Peyer's patch (tissue), 4 donors: Measurements from ENCODE around the gene OGFOD1. TPM values are rescaled to one million over a fixed set of nuclear protein-coding genes. Genes with fewer than 3 reads are reported as not detected.

ENCODE experiments used
- DNase-seq, 3 donors: peaks; one replicate each; pipeline ENCODE4 v3.0.0-alpha.2; 2017 to 2019
- H3K27ac ChIP-seq, 4 donors: fragments of 200-600 bp; sonication (generic); one replicate each; pipeline ENCODE4 v1.5.1; 2016 to 2019
- H3K27me3 ChIP-seq, 2 donors: fragments of 200-600 bp; sonication (generic); one replicate each; pipeline ENCODE4 v1.5.1; 2019
- H3K36me3 ChIP-seq, 3 donors: fragments of 200-600 bp; sonication (generic); one replicate each; pipeline ENCODE4 v1.5.1; 2016 to 2019
- H3K4me1 ChIP-seq, 4 donors: fragments of 200-600 bp; sonication (generic); one replicate each; pipeline ENCODE4 v1.5.1; 2016 to 2019
- H3K4me3 ChIP-seq, 4 donors: fragments of 200-600 bp; sonication (generic); 1 replicate in 3 of 4; 2 replicates in 1 of 4; pipeline ENCODE4 v1.5.1; 2016 to 2019; ENCODE audit warnings: mild to moderate bottlenecking in 1 of 4
- H3K9me3 ChIP-seq, 4 donors: fragments of 200-600 bp; sonication (generic); one replicate each; pipeline ENCODE4 v1.5.1; 2016 to 2019; ENCODE audit warnings: mild to moderate bottlenecking in 1 of 4
- POLR2A ChIP-seq, 2 donors: fragments of 450-650 bp; IDR thresholded peaks; one replicate each; pipeline ENCODE4 v1.5.1; 2017; ENCODE audit warnings: antibody characterized with exemption in 2 of 2, mild to moderate bottlenecking in 2 of 2, moderate library complexity in 2 of 2
- total RNA-seq, 4 donors: library from RNA; depleted of rRNA; stranded (reverse); fragments of >200 nt; gene quantifications; one replicate each; pipeline ENCODE4 v1.1.0, GENCODE V29; 2016
- TF ChIP-seq, protein P1 (sequence below), 6 experiments: fragments of 450-650 bp in 4 of 6; fragments of 200-600 bp in 2 of 6; sonication (generic) in 1 of 6; IDR thresholded peaks; one replicate each; pipeline ENCODE4 v1.5.1; 2017 to 2019; ENCODE audit warnings: antibody characterized with exemption in 6 of 6, mild to moderate bottlenecking in 3 of 6, moderate library complexity in 1 of 6

Gene OGFOD1
- total RNA-seq, 4 donors from 2014 or later, result 11.0 to 47.9 (median 18.0) TPM

- H3K4me3 ChIP-seq, result peak overlapping the region; percentile 63 to 87 (median 78)
- no peak for TF ChIP-seq POLR2A (IDR thresholded peaks at IDR 0.05)
Observed at GRCh38 chr16:56451753-56452689, 667 bp downstream of the OGFOD1 start.

DNA sequence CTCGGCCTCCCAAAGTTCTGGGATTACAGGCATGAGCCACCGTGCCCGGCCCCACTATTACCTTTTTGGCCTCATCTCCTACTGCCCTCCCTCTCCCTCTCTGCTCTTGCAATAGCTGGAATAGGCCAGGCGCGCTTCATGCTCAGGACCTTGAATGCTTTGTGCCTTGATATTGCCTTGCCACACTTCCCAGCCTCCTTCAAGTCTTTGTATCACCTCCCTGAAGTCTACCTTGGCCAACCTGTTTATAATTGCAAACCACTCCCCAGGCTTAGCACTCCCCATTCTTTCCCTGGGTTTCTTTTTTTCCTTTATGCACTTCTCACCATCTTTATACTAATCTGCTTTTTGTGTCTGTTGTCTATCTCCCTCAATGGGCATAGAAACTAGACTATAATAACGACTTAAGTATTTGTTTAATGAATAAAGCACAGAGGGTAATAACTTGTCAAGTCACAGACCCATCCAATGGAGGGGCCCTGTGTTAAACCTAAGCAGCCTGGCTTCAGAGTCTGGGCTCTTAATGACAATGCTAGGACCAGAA, 6.6 kb downstream of the OGFOD1 start:
- no peak overlapping the region for H3K27ac ChIP-seq
- TF ChIP-seq, protein P1, sequence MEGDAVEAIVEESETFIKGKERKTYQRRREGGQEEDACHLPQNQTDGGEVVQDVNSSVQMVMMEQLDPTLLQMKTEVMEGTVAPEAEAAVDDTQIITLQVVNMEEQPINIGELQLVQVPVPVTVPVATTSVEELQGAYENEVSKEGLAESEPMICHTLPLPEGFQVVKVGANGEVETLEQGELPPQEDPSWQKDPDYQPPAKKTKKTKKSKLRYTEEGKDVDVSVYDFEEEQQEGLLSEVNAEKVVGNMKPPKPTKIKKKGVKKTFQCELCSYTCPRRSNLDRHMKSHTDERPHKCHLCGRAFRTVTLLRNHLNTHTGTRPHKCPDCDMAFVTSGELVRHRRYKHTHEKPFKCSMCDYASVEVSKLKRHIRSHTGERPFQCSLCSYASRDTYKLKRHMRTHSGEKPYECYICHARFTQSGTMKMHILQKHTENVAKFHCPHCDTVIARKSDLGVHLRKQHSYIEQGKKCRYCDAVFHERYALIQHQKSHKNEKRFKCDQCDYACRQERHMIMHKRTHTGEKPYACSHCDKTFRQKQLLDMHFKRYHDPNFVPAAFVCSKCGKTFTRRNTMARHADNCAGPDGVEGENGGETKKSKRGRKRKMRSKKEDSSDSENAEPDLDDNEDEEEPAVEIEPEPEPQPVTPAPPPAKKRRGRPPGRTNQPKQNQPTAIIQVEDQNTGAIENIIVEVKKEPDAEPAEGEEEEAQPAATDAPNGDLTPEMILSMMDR (IDR thresholded peaks at IDR 0.05), result no peak
- no peak for TF ChIP-seq POLR2A (IDR thresholded peaks at IDR 0.05)
- peaks cover 0 to 64% (median 0%) of the 10 kb centered on the region in 3 donors for H3K36me3 ChIP-seq
- no peaks in the 10 kb centered on the region for H3K27me3 ChIP-seq
- H3K4me3 ChIP-seq, result no peak overlapping the region
- no peak for DNase-seq
- peaks cover 0 to 2% (median 0%) of the 10 kb centered on the region in 4 donors for H3K4me1 ChIP-seq
- H3K9me3 ChIP-seq, result no peaks in the 10 kb centered on the region

More at GRCh38 chr16:56451753-56452689, 667 bp downstream of the OGFOD1 start:
- Histone ChIP-seq H3K4me1 (peaks cover 0 to 32% (median 7%) of the 10 kb centered on the region in 4 donors), H3K27ac (peak overlapping the region; percentile 68 to 83 (median 80)), H3K9me3 (no peaks in the 10 kb centered on the region), H3K27me3 (no peaks in the 10 kb centered on the region), H3K36me3 (peaks cover 0 to 24% (median 0%) of the 10 kb centered on the region in 3 donors)
- peak in 1 of 3 donors; percentile 47 for DNase-seq

DNA sequence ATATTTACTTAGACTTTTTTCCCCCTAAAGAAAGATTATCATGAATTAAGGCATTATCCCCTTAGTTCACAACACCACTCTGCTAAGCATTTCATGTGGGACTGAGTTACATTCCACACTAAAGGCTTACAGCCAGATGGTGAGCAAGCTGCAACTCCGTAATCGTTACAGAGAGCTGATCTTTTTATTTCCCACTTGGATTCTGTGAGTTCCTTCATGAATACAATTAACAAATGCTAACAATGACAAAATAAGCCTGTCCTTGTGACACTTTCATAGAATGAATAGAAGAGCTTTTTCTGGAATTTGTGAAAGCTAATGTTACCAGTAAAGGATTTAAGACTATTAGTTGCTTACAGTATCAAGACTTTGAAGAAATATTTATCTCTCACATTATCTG, 8.7 kb downstream of the OGFOD1 start:
- Histone ChIP-seq H3K4me3 (no peak overlapping the region), H3K27ac (no peak overlapping the region), H3K4me1 (no peaks in the 10 kb centered on the region), H3K27me3 (no peaks in the 10 kb centered on the region), H3K36me3 (peaks cover 0 to 73% (median 0%) of the 10 kb centered on the region in 3 donors), H3K9me3 (no peaks in the 10 kb centered on the region)
- no peak for TF ChIP-seq POLR2A (IDR thresholded peaks at IDR 0.05)
- TF ChIP-seq, protein P1 (IDR thresholded peaks at IDR 0.05), result no peak
- no peak for DNase-seq

DNA sequence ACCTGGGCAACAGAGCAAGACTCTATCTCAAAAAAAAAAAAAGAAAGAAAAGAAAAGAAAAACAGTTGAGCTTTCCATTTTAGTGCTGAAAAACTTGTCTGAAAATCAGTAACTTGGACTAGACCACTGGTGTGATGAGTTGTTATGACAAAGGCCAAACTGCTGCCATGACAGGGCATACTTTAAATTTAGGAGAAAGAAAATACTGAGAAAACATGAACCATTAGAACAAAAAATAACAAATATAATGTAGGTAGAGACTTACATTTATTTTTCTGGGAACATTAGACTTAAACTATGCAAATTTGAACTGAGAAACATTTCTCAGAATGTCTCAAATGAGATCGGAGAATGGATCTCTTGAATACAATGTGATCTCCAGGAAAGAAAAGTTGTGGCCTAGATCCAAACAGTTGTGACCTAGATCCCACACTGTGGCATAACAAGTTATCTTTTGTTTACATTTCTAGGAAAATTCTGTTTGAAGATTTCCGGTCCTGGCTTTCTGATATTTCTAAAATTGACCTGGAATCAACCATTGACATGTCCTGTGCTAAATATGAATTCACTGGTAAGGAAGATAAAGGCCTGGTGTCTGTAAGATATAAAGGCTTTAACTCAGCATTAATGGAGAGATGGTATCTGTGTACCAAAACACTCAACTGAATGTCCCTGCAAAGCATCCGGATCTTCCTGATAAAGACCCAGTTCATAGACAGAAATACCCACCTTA, 10.9 kb downstream of the OGFOD1 start:
- TF ChIP-seq, protein P1 (IDR thresholded peaks at IDR 0.05), result no peak
- no peak for TF ChIP-seq POLR2A (IDR thresholded peaks at IDR 0.05)
- Histone ChIP-seq H3K9me3 (no peaks in the 10 kb centered on the region), H3K27ac (no peak overlapping the region), H3K27me3 (no peaks in the 10 kb centered on the region), H3K36me3 (peaks cover 0 to 75% (median 0%) of the 10 kb centered on the region in 3 donors), H3K4me1 (no peaks in the 10 kb centered on the region), H3K4me3 (no peak overlapping the region)
- no peak for DNase-seq

DNA sequence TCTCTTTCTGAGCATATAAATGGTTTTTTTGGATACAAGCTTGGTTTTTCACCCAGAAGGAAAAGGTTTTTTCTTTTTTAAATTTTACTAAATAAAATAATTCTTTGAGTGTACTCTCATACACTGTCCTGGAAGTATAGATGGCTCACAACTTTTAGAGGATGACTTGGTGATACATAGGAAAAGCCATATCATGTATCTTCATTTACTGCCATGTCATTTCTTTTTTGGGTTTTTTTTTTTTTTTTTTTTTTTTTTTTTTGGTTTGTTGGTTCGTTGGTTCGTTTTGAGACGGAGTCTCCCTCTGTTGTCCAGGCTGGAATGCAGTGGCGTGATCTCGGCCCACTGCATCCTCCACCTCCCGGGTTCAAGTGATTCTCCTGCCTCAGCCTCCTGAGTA, 11.8 kb downstream of the OGFOD1 start:
- no peak for DNase-seq
- Histone ChIP-seq H3K27me3 (no peaks in the 10 kb centered on the region), H3K4me1 (no peaks in the 10 kb centered on the region), H3K27ac (no peak overlapping the region), H3K36me3 (peaks cover 0 to 78% (median 0%) of the 10 kb centered on the region in 3 donors), H3K4me3 (no peak overlapping the region), H3K9me3 (no peaks in the 10 kb centered on the region)
- TF ChIP-seq, protein P1 (IDR thresholded peaks at IDR 0.05), result no peak
- no peak for TF ChIP-seq POLR2A (IDR thresholded peaks at IDR 0.05)
